T-helper 2 cell treated with Interferon-gamma antibody and Interleukin-4, amounts not matched to agents 5 μg/mL and 100 μg/mL, for 36 hours (primary cell): Measurements from ENCODE around the gene PDE10A.
A peak's percentile ranks its signal among the peaks of the same experiment; 100 is the strongest.

Experiments
- DNase-seq: peaks from one replicate; pipeline ENCODE4 v3.0.0; 2021; ENCODE audit warnings: low spot score
- H3K27ac Mint-ChIP-seq: one replicate; pipeline ENCODE4 v1.8.0; 2021; ENCODE audit warnings: mild to moderate bottlenecking, mixed read lengths
- H3K27me3 Mint-ChIP-seq: one replicate; pipeline ENCODE4 v1.8.0; 2021; ENCODE audit warnings: low read depth, mixed read lengths
- H3K36me3 Mint-ChIP-seq: one replicate; pipeline ENCODE4 v1.8.0; 2021; ENCODE audit warnings: low read depth, mixed read lengths
- H3K4me1 Mint-ChIP-seq: one replicate; pipeline ENCODE4 v1.8.0; 2021; ENCODE audit warnings: low read depth, mixed read lengths
- H3K4me3 Mint-ChIP-seq: one replicate; pipeline ENCODE4 v1.8.0; 2022; ENCODE audit warnings: mild to moderate bottlenecking, moderate library complexity, mixed read lengths
- H3K9me3 Mint-ChIP-seq: one replicate; pipeline ENCODE4 v1.8.0; 2021; ENCODE audit warnings: mixed read lengths

The PDE10A gene

GRCh38 chr6:165662749-165663376 lies at the start of gene PDE10A:
Gene PDE10A, minus strand, starts transcription at chr6:165663241. Its CDS starts 430 bp downstream, at chr6:165662811.
- H3K27me3 Mint-ChIP-seq, result peaks cover 63% of the 10 kb centered on the region
- H3K4me3 Mint-ChIP-seq, result peak within 1 kb of the TSS; percentile 34
- H3K4me1 Mint-ChIP-seq, result peaks cover 2% of the 10 kb centered on the region
- H3K27ac Mint-ChIP-seq, result peak within 1 kb of the TSS; percentile 15
- H3K36me3 Mint-ChIP-seq, result no peaks in the 10 kb centered on the region
- DNase-seq, result no peak
- H3K9me3 Mint-ChIP-seq, result no peaks in the 10 kb centered on the region

- Mint-ChIP-seq H3K9me3 (no peaks in the 10 kb centered on the region), H3K27me3 (no peaks in the 10 kb centered on the region), H3K27ac (no peak overlapping the region), H3K4me3 (no peak overlapping the region), H3K36me3 (no peaks in the 10 kb centered on the region), H3K4me1 (no peaks in the 10 kb centered on the region)
- DNase-seq, result no peak
Observed at GRCh38 chr6:165708985-165709576, 46.0 kb upstream of the PDE10A start.

- Mint-ChIP-seq H3K4me3 (no peak overlapping the region), H3K27me3 (no peaks in the 10 kb centered on the region), H3K36me3 (no peaks in the 10 kb centered on the region), H3K27ac (no peak overlapping the region), H3K9me3 (no peaks in the 10 kb centered on the region), H3K4me1 (no peaks in the 10 kb centered on the region)
- no peak for DNase-seq
Observed at GRCh38 chr6:165707067-165707853, 44.2 kb upstream of the PDE10A start.

GRCh38 chr6:165705941-165706340 lies 42.9 kb upstream of the PDE10A start:
- Mint-ChIP-seq H3K9me3 (no peaks in the 10 kb centered on the region), H3K4me3 (no peak overlapping the region), H3K27ac (no peak overlapping the region), H3K4me1 (no peaks in the 10 kb centered on the region), H3K27me3 (no peaks in the 10 kb centered on the region), H3K36me3 (no peaks in the 10 kb centered on the region)
- no peak for DNase-seq

- no peak for DNase-seq
- Mint-ChIP-seq H3K27me3 (no peaks in the 10 kb centered on the region), H3K9me3 (no peaks in the 10 kb centered on the region), H3K4me1 (no peaks in the 10 kb centered on the region), H3K27ac (no peak overlapping the region), H3K4me3 (no peak overlapping the region), H3K36me3 (no peaks in the 10 kb centered on the region)
Observed at GRCh38 chr6:165704045-165704748, 41.2 kb upstream of the PDE10A start.

- no peak for DNase-seq
- H3K27ac Mint-ChIP-seq, result no peak overlapping the region
- H3K36me3 Mint-ChIP-seq, result no peaks in the 10 kb centered on the region
- H3K9me3 Mint-ChIP-seq, result no peaks in the 10 kb centered on the region
- H3K4me3 Mint-ChIP-seq, result no peak overlapping the region
- H3K27me3 Mint-ChIP-seq, result no peaks in the 10 kb centered on the region
- no peaks in the 10 kb centered on the region for H3K4me1 Mint-ChIP-seq
Observed at GRCh38 chr6:165702669-165703068, 39.6 kb upstream of the PDE10A start.

GRCh38 chr6:165701564-165702354 lies 38.7 kb upstream of the PDE10A start:
- H3K27me3 Mint-ChIP-seq, result no peaks in the 10 kb centered on the region
- no peaks in the 10 kb centered on the region for H3K9me3 Mint-ChIP-seq
- H3K27ac Mint-ChIP-seq, result no peak overlapping the region
- no peak for DNase-seq
- no peaks in the 10 kb centered on the region for H3K36me3 Mint-ChIP-seq
- H3K4me1 Mint-ChIP-seq, result no peaks in the 10 kb centered on the region
- no peak overlapping the region for H3K4me3 Mint-ChIP-seq

- Mint-ChIP-seq H3K9me3 (no peaks in the 10 kb centered on the region), H3K4me3 (no peak overlapping the region), H3K36me3 (no peaks in the 10 kb centered on the region), H3K27ac (no peak overlapping the region), H3K4me1 (no peaks in the 10 kb centered on the region), H3K27me3 (no peaks in the 10 kb centered on the region)
- DNase-seq, result no peak
Observed at GRCh38 chr6:165701005-165701404, 38.0 kb upstream of the PDE10A start.

- no peaks in the 10 kb centered on the region for H3K36me3 Mint-ChIP-seq
- no peaks in the 10 kb centered on the region for H3K27me3 Mint-ChIP-seq
- no peaks in the 10 kb centered on the region for H3K4me1 Mint-ChIP-seq
- DNase-seq, result no peak
- no peak overlapping the region for H3K4me3 Mint-ChIP-seq
- no peak overlapping the region for H3K27ac Mint-ChIP-seq
- no peaks in the 10 kb centered on the region for H3K9me3 Mint-ChIP-seq
Observed at GRCh38 chr6:165698868-165699267, 35.8 kb upstream of the PDE10A start.

GRCh38 chr6:165697171-165697570 lies 34.1 kb upstream of the PDE10A start:
- no peaks in the 10 kb centered on the region for H3K9me3 Mint-ChIP-seq
- no peaks in the 10 kb centered on the region for H3K36me3 Mint-ChIP-seq
- H3K27ac Mint-ChIP-seq, result no peak overlapping the region
- H3K4me3 Mint-ChIP-seq, result no peak overlapping the region
- no peaks in the 10 kb centered on the region for H3K27me3 Mint-ChIP-seq
- DNase-seq, result no peak
- H3K4me1 Mint-ChIP-seq, result no peaks in the 10 kb centered on the region

- H3K4me1 Mint-ChIP-seq, result no peaks in the 10 kb centered on the region
- DNase-seq, result no peak
- H3K27me3 Mint-ChIP-seq, result no peaks in the 10 kb centered on the region
- no peak overlapping the region for H3K4me3 Mint-ChIP-seq
- no peaks in the 10 kb centered on the region for H3K9me3 Mint-ChIP-seq
- no peak overlapping the region for H3K27ac Mint-ChIP-seq
- no peaks in the 10 kb centered on the region for H3K36me3 Mint-ChIP-seq
Observed at GRCh38 chr6:165695722-165696515, 32.9 kb upstream of the PDE10A start.

GRCh38 chr6:165694296-165694695 lies 31.3 kb upstream of the PDE10A start:
- H3K27ac Mint-ChIP-seq, result no peak overlapping the region
- no peak overlapping the region for H3K4me3 Mint-ChIP-seq
- no peaks in the 10 kb centered on the region for H3K27me3 Mint-ChIP-seq
- no peaks in the 10 kb centered on the region for H3K36me3 Mint-ChIP-seq
- no peaks in the 10 kb centered on the region for H3K4me1 Mint-ChIP-seq
- no peaks in the 10 kb centered on the region for H3K9me3 Mint-ChIP-seq
- no peak for DNase-seq

GRCh38 chr6:165692106-165692653 lies 29.1 kb upstream of the PDE10A start:
- no peak overlapping the region for H3K27ac Mint-ChIP-seq
- no peaks in the 10 kb centered on the region for H3K4me1 Mint-ChIP-seq
- no peaks in the 10 kb centered on the region for H3K36me3 Mint-ChIP-seq
- H3K9me3 Mint-ChIP-seq, result no peaks in the 10 kb centered on the region
- no peak for DNase-seq
- H3K4me3 Mint-ChIP-seq, result no peak overlapping the region
- H3K27me3 Mint-ChIP-seq, result no peaks in the 10 kb centered on the region
